Stimulated activated CD8-positive, alpha-beta memory T cell treated with anti-CD3 and anti-CD28 coated beads, Interleukin-12 subunit alpha, Interleukin-12 subunit beta, amount 100 ng/mL, for 4 hours (primary cell): ENCODE measurements around the gene DNAJB11.

ENCODE experiments used
- DNase-seq: peaks from one replicate; pipeline ENCODE4 v3.0.0-alpha.2; 2020; ENCODE audit warnings: low read depth

Gene DNAJB11

GRCh38 chr3:186596568-186597287 lies 26.2 kb downstream of the DNAJB11 start:
- DNase-seq = no peak

DNA sequence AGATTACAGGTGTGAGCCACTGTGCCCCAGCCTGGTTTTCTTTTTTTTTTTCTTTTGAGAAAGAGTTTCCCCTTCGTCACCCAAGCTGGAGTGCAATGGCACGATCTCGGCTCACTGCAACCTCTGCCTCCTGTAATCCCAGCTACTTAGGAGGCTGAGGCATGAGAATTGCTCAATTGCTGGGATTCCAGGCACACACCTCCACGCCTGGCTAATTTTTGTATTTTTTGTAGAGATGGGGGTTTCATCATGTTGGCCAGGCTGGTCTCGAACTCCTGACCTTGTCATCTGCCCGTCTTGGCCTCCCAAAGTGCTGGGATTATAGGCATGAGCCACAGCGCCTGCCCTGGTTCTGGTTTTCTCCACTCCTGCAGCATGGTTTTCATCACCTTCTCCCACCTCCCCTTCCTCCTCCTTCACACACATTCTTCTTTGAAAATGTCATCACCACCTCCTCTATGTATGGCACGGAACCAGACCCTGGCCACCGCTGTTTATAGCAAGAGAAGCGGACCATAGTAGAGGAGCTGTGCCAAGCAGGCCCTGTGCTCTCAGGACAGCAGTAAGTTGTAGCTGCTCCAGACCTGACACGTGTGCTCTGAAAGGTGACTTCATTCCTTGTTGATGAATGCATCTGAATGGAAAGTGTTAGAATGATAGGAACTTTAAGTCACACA lies 27.7 kb downstream of the DNAJB11 start:
- DNase-seq = no peak

- DNase-seq = no peak
Observed at GRCh38 chr3:186598794-186599141, 28.2 kb downstream of the DNAJB11 start.

DNA sequence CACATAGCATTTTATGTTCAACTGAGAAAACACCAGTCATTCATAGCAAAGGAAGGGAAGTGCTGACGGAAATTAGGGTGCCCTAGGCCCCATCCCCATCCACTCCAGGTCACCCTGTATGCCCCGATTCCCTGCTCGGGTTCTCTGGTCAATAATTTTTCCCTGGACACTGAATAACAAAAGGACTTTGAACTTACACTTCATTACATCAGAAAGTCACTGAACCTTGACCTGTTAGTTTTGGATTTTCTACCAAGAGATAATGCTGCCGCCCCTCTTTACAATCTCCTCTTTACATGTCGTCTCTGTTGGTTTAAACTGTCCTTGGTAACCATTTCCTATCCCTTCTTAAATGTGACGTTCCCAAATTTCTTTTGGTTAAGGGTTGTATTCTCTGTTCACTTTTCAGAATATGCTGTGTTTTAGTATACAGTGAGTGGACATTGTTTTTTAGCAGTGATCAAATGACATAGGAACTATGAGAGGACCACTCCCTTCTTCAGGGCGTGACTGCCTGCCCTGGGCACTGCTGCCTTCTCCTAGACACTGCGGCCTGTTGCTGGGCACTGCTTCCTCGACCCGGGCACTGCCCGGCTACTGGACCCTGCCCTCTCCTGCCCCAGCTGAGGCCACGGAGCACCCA lies 28.7 kb downstream of the DNAJB11 start:
- no peak for DNase-seq

DNA sequence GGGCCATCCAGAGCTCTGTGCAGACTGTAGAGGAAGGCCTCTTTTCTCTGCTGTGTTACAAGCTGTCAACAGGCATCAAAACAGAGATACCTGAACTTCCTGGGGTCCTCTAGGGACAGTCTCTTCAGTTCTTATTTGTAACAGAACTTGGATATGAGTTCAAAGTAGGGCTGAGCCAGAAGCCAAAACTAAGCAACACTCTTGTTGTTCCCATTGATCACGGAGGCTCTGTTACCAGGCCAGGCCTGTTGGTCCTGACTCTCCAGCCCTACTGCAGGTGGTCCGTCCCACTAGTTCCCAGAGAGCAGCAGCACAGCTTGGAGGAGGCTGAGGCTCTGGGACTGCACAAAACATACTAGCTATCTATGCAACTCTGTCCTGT lies 29.3 kb downstream of the DNAJB11 start:
- DNase-seq = no peak

- DNase-seq = no peak
Observed at GRCh38 chr3:186600896-186601295, 30.4 kb downstream of the DNAJB11 start.

- DNase-seq = no peak
Observed at GRCh38 chr3:186603159-186603558, 32.6 kb downstream of the DNAJB11 start.

DNA sequence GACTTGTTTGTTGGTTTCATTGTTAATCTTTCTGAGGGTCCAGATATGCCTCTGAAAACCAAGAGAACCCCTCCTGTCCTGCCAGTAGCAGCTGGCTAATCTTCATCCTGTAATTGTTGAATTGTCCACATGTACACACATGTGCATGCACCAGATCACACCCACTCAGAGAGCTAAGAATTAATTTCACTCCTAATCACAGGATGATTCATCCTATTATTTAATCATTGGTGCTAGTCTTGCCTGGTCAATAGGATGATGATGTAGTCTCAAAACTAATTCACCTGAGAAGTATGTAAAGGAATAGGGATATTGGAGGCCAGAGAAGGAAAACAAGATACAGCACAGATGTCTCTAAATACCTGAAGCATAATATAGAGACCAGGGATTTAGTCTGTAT lies 34.6 kb downstream of the DNAJB11 start:
- no peak for DNase-seq

DNA sequence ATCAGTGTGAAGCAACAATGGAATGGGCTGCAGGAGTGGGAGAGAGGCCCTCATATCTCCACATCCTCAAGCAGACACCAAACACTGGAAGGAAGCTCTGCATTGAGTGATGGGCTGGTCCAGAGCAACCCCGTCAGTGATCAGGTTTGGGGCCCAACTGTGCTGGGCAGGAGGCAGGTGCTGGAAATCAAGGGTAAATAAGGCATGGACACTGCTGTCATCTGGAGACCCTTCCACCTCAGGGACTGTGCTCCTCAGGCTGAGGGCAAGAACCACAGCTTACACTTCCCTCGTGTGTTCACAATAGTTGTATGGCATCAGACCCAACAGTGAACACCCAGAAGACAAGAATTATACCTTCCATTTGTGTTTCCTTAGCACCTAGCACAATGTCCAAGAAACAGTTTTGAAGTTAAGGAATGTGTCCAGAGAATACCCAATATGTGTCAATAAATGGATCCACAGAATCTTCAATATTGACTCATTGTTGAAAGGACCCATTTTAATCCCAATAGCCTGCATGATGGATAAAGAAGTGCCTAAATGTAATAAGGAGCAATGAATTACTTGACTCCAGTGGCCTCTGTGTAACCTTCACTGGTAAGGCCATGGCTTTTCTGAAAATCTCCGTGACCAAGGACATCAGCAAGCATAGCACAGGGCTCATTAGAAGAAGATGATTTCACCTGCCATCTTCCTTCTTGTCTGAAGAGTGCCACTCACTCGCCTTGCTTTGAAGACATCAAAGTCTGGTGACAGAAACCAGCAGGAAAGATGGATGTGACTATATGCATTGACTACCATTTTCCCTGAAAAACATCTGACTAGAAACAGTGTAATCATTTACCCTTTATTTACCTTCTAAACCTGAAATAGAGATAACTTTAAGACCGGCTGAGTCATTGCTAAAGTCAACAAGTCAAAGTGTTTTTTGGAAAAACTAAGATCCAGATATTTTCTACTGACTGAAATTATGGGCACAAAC lies 35.3 kb downstream of the DNAJB11 start:
- no peak for DNase-seq

GRCh38 chr3:186608624-186609215 lies 38.2 kb downstream of the DNAJB11 start:
- no peak for DNase-seq

- no peak for DNase-seq
Observed at GRCh38 chr3:186609247-186609868, 38.8 kb downstream of the DNAJB11 start.

DNA sequence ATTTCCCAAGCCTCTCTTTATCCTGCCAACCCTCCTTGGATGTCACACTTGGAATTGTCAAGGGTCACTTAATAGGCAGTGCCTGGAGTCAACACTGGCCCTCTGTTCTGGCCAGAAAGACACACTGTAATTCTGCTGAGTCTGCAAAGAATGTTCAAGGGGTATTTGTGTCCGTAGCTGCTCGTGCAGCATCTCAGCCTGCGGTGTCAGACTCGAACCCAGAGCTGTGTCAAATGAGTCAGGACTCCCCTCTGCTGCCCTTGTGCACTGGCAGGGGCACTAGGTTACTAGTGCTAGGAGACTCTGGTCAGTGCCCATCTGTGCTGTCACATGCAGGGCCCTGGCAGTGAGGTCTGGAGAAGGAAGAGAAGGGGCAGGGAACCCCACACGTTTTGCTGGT lies 41.5 kb downstream of the DNAJB11 start:
- DNase-seq = no peak

- DNase-seq = no peak
Observed at GRCh38 chr3:186612721-186613636, 42.5 kb downstream of the DNAJB11 start, which contains the start of gene AHSG. Gene AHSG (plus strand): TSS chr3:186613060. CDS start chr3:186613142, 82 bp downstream.

DNA sequence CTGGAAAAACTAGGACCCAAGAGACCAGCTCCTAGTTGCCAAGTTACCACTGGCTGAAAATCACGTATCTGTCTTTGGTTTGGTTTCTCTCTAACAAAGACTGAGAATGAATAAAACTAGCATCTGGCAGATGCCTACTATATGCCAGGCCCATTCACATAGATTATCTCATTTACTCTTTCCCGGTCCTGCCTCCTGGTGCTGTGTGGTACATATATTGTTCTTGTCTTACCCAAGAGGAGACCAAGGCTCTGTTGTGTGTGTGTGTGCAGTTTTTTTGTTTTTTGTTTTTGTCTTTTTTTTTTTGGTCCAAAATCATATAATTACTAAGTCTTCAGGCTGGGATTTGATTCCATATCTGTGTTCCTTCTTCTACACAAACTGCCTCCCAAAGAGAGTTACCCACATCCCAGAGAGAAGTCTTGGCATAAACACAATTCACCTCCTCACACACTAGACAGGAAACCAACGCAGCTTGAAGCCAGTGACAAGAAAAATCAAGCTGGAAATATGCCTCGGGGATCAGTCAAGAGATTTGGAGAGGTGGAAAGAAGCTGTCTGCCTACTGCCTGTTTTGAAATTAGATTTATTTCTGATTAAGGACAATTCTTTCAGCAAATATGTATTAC lies 43.2 kb downstream of the DNAJB11 start:
- DNase-seq = no peak

DNA sequence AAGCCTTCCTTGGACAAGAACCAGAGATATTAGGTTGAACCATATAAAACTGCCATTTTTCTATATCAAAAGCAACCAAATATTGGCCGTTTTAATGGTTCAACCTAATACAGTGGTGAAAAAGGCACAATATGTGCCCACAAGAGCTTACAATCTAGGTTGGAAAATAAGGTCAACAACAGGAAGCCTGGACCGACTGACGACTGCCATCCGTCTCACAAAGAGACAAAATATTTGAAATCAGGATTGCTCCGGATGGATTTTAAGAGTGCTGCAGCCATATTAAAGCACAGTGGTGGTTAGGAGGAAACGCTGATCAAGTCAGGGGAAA lies 43.7 kb downstream of the DNAJB11 start:
- no peak for DNase-seq

DNA sequence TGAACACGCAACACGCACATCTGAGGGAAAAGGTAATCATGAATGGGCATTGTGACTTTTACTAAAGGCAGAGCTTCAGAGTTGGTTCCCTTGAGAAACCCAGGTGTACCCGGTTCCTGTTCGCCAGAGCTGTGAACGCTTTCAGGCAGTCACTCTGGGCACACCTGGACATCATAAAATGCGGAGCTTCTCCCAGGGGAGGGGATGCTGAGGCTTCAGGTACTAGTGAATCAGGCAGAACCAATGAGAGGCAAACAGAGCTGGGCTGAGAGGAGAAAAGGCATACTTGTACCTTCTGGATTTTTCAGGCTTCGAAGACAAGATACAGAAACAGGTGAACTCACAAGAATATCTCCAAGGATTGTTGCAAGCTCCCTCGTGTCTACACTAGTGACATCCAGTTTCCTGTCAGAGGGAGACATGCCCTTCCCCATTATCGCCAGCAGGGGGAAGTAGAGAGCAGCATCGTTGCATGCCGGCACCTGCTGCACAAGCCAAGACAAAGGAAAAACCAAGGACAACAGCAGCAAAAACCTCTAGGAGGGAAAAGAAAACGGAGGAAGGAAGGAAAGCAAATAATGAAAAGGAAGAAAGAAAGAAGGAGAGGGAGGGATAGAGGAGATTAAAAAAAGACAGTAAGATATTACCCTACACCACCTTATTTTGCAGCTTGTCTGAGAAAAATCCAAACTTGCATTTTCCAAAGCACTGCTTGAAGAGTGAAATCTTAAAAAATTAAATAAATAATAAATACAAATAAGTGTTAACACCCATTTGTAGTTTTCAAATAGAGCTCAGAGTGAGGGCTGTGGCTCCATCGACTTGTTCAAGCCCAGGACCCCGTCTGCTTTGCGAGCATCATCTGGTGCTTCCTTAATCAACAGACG lies 44.3 kb downstream of the DNAJB11 start:
- DNase-seq = peak; percentile 45

- no peak for DNase-seq
Observed at GRCh38 chr3:186616299-186616617, 45.7 kb downstream of the DNAJB11 start.

DNA sequence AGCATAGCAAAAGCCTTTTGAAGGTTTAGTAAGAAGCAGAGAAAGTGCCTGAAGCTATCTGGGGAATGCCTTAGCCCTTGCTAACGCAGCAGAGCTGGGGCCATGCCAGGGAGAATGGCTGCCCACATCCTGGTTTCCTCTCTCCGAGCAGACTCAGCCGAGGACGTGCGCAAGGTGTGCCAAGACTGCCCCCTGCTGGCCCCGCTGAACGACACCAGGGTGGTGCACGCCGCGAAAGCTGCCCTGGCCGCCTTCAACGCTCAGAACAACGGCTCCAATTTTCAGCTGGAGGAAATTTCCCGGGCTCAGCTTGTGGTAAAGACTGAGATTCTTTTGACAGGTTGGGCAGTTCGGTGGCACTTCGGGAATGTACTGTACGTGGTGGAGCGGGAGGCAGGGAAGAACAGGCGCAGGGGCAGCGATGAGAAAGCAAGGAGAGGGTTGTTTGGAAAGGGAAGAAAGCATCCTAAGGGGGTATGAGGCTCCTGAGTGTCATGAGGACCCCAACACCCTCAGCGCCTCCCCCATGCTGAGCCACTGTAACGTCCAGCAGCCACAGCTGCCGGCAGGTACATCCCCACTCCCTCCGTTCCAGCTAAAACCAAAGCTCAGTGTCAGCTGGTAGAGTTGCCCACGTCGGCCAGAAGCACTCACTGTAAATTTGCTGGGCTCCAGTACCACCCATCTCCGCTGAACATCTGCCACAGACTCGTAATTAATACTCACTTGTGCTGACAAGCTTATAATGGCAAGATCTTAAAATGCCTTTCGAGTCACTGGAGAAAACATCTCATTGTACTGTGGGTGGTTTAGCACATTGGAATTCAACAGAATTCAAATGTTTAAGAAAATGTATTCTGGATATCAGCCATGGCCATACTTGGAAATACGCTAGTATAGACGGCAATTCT lies 46.8 kb downstream of the DNAJB11 start:
- DNase-seq = peak; percentile 64
